ENCODE results near the gene MAPK10. TPM values are rescaled to one million over a fixed set of nuclear protein-coding genes. Genes with fewer than 3 reads are reported as not detected.

MAPK10 gene
- total and polyA plus RNA-seq, 2 donors (not counting 3 experiments of a cell fraction or from before 2014, with no cell fraction given) = 0.17 TPM; not detected in 1

DNA sequence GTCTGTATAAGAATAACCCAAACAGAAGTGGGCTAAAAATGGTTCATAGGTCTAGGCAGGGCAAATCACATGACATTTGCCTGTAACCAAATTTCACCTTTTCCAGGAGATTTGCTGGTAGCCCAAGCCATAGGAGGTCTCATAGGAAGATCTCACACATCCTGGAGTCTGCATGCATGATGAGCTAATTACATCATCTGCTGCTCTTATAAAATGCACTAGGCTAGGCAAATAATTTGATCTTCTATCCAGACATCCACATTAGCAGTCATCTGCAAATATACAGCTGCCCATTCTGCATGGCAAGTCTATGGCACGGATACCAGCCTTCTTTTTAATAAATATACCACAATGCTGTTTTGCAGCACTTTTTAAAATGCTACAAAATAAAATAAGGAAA lies 87.2 kb downstream of the MAPK10 start:
- Histone ChIP-seq H3K9ac (replicated peaks; ENCODE audit: extremely low read depth, insufficient read depth, low read length) (no peak overlapping the region), H3K27me3 (ENCODE audit: control insufficient read depth in 2 of 2, insufficient read depth in 2 of 2, low read length in 2 of 2) (no peaks in the 10 kb centered on the region), H3K36me3 (ENCODE audit: control insufficient read depth in 2 of 2, extremely low read depth in 1 of 2, insufficient read depth in 2 of 2, low read length in 2 of 2) (no peaks in the 10 kb centered on the region), H3K4me3 (replicated peaks in 1 of 3; ENCODE audit: insufficient read depth in 1 of 3, low read depth in 1 of 3, low read length in 3 of 3) (no peak overlapping the region), H3K9me1 (replicated peaks; ENCODE audit: control insufficient read depth, extremely low read depth, insufficient read depth, low read length) (no peaks in the 10 kb centered on the region), H3K27ac (ENCODE audit: insufficient read depth, low read depth, low read length) (no peak overlapping the region), H3K79me2 (ENCODE audit: control insufficient read depth, insufficient read depth, low read length) (no peaks in the 10 kb centered on the region), H3K4me2 (ENCODE audit: insufficient read depth, low read length) (no peak overlapping the region), H3K4me1 (ENCODE audit: control insufficient read depth, extremely low read depth, insufficient read depth, low read length) (no peaks in the 10 kb centered on the region), H2AFZ (ENCODE audit: low read depth, low read length) (no peak overlapping the region), H3K9me3 (replicated peaks; ENCODE audit: control insufficient read depth, insufficient read depth, low read length) (no peaks in the 10 kb centered on the region), H4K20me1 (replicated peaks; ENCODE audit: control insufficient read depth, extremely low read depth, insufficient read depth, low read length) (no peaks in the 10 kb centered on the region)
- dilution Hi-C loops (cut with MboI; ENCODE audit: extremely low pct_ligation_motif_present, low sequenced_read_pairs) = no loop called here
- ChIA-PET POLR2A (no interaction called here), CTCF (interaction anchor here (1.6 kb wide), 1 partner anchor 18 kb away, joined by 4 read pairs; no protein-coding TSS in a partner anchor)
- DNase-seq (ENCODE audit: low read depth, low spot score) (no peak), FAIRE-seq (no peak)
- no TSS peak for BruUV-seq (replicated peaks)
- intact Hi-C loops (cut with micrococcal nuclease) = no loop called here
- TF ChIP-seq JUN (IDR thresholded peaks at IDR 0.05; ENCODE audit: borderline replicate concordance, insufficient read depth, insufficient read length, low read depth) (no peak), POLR2A (IDR thresholded peaks at IDR 0.05; ENCODE audit: low read depth, low read length) (no peak), EZH2 (IDR thresholded peaks at IDR 0.05; ENCODE audit: borderline replicate concordance, low read depth, low read length, severe bottlenecking) (no peak), MYC (IDR thresholded peaks at IDR 0.05; ENCODE audit: low read depth, low read length) (no peak), FOS (IDR thresholded peaks at IDR 0.05; ENCODE audit: borderline replicate concordance, insufficient read depth, low read length) (no peak), POLR2AphosphoS5 (IDR thresholded peaks at IDR 0.05; ENCODE audit: insufficient read depth, low read depth, low read length) (no peak), GATA2 (IDR thresholded peaks at IDR 0.05; ENCODE audit: insufficient read depth, insufficient read length, low read depth, low read length) (no peak)
- TF ChIP-seq, protein P1, sequence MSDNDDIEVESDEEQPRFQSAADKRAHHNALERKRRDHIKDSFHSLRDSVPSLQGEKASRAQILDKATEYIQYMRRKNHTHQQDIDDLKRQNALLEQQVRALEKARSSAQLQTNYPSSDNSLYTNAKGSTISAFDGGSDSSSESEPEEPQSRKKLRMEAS (IDR thresholded peaks at IDR 0.05; ENCODE audit: insufficient read depth, insufficient read length) = no peak
- TF ChIP-seq, protein P2, sequence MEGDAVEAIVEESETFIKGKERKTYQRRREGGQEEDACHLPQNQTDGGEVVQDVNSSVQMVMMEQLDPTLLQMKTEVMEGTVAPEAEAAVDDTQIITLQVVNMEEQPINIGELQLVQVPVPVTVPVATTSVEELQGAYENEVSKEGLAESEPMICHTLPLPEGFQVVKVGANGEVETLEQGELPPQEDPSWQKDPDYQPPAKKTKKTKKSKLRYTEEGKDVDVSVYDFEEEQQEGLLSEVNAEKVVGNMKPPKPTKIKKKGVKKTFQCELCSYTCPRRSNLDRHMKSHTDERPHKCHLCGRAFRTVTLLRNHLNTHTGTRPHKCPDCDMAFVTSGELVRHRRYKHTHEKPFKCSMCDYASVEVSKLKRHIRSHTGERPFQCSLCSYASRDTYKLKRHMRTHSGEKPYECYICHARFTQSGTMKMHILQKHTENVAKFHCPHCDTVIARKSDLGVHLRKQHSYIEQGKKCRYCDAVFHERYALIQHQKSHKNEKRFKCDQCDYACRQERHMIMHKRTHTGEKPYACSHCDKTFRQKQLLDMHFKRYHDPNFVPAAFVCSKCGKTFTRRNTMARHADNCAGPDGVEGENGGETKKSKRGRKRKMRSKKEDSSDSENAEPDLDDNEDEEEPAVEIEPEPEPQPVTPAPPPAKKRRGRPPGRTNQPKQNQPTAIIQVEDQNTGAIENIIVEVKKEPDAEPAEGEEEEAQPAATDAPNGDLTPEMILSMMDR (IDR thresholded peaks at IDR 0.05; ENCODE audit: extremely low read depth in 1 of 2, insufficient read depth in 1 of 2, low read depth in 1 of 2, low read length in 2 of 2) = no peak

Data from endothelial cell of umbilical vein (primary cell).